HepG2 (cell line): ENCODE results near the gene PEA15. TPM values are rescaled to one million over a fixed set of nuclear protein-coding genes. Genes with fewer than 3 reads are reported as not detected.

ENCODE experiments used
- ATAC-seq: fragments of 200-7000 bp; cut with Tn5 transposase; 3 replicates; pipeline ENCODE4 v1.9.1; 2020; ENCODE audit warnings: mild to moderate bottlenecking, moderate library complexity
- BruUV-seq: library from RNA; stranded (reverse); fragments of 400-500 nt; replicated peaks from 2 replicates; lab custom pipeline; 2021; lab: Mats Ljungman, UMichigan
- CTCF ChIA-PET: fragments of 300-600 bp; formaldehyde crosslinking; extraction: SDS; loops from one replicate; lab custom pipeline; 2021; ENCODE audit warnings: low total read pairs, inconsistent platforms, low intra/inter-chr PET ratio; lab: Yijun Ruan, JAX
- POLR2A ChIA-PET: fragments of 350-600 bp; sonication (Branson Sonifier 250); formaldehyde crosslinking; loops from one replicate; lab custom pipeline; 2020; ENCODE audit warnings: antibody characterized with exemption, inconsistent platforms; lab: Yijun Ruan, JAX
- DNase-seq: peaks from one replicate; pipeline ENCODE4 v3.0.0-alpha.2; 2015; ENCODE audit warnings: low spot score
- FAIRE-seq: peaks from 3 replicates; lab custom pipeline; 2011; peaks lifted over from hg19 to GRCh38; lab: Jason Lieb, UNC
- H2AFZ ChIP-seq: one replicate; pipeline ENCODE4 v1.6.1; 2011; ENCODE audit warnings: low read length, inconsistent platforms
- H3K27ac ChIP-seq: fragments of 300-600 bp; 3 replicates; pipeline ENCODE4 v1.8.0; 2011; ENCODE audit warnings: mixed run types, mild to moderate bottlenecking, mixed read lengths, low read length, inconsistent platforms; ENCODE audit not compliant: insufficient read depth; ENCODE audit errors: extremely low read length
- H3K27me3 ChIP-seq, 2 experiments: fragments of 200-600 bp in 1 of 2; 2 replicates in 1 of 2; 3 replicates in 1 of 2; pipeline versions ENCODE4 v1.6.0 to v1.8.0; 2011; ENCODE audit warnings: low read length in 2 of 2, mild to moderate bottlenecking in 2 of 2, moderate library complexity in 2 of 2, inconsistent platforms in 1 of 2; ENCODE audit not compliant: insufficient read depth in 2 of 2, control insufficient read depth in 1 of 2
- H3K36me3 ChIP-seq, 2 experiments: fragments of 200-600 bp in 1 of 2; replicated peaks in 1 of 2; 2 replicates in 1 of 2; 3 replicates in 1 of 2; pipeline versions ENCODE4 v1.5.1 to v1.8.0; 2011; ENCODE audit warnings: low read length in 2 of 2, inconsistent platforms in 1 of 2; ENCODE audit not compliant: insufficient read depth in 2 of 2, control insufficient read depth in 1 of 2
- H3K4me1 ChIP-seq: 2 replicates; pipeline ENCODE4 v1.5.1; 2012; ENCODE audit warnings: low read length, inconsistent platforms; ENCODE audit not compliant: insufficient read depth
- H3K4me2 ChIP-seq: 2 replicates; pipeline ENCODE4 v1.6.0; 2011; ENCODE audit warnings: low read depth, low read length, inconsistent platforms
- H3K4me3 ChIP-seq, 3 experiments: fragments of 200-600 bp in 1 of 3; sonication (generic), shearing (Covaris generic) in 1 of 3; replicated peaks in 1 of 3; 2 replicates each; pipeline ENCODE4 v1.5.1; 2011 to 2016; ENCODE audit warnings: low read length in 3 of 3, inconsistent platforms in 2 of 3, low read depth in 2 of 3, mild to moderate bottlenecking in 2 of 3, control low read depth in 1 of 3, mixed read lengths in 1 of 3; ENCODE audit not compliant: insufficient read depth in 1 of 3
- H3K79me2 ChIP-seq: one replicate; pipeline ENCODE4 v1.6.1; 2011; ENCODE audit warnings: low read length, inconsistent platforms; ENCODE audit not compliant: insufficient read depth
- H3K9ac ChIP-seq: 2 replicates; pipeline ENCODE4 v1.6.0; 2011; ENCODE audit warnings: mild to moderate bottlenecking, low read depth, low read length, inconsistent platforms; ENCODE audit not compliant: insufficient read depth
- H3K9me3 ChIP-seq: 2 replicates; pipeline ENCODE4 v1.5.1; 2012; ENCODE audit warnings: mild to moderate bottlenecking, low read length
- H4K20me1 ChIP-seq: 2 replicates; pipeline ENCODE4 v1.6.0; 2011; ENCODE audit warnings: inconsistent platforms, mild to moderate bottlenecking, low read length, moderate library complexity; ENCODE audit not compliant: insufficient read depth
- KLF16 ChIP-seq, 2 experiments: sonication (generic) in 1 of 2; formaldehyde crosslinking in 1 of 2; IDR thresholded peaks; 2 replicates each; pipeline versions ENCODE4 v1.6.1 to v1.8.0; 2016 to 2023; ENCODE audit warnings: missing genetic modification reagents in 2 of 2, missing compliant biosample characterization in 1 of 2
- LRRFIP1 ChIP-seq: sonication (generic); formaldehyde crosslinking; conservative IDR thresholded peaks from 2 replicates; pipeline ENCODE4 v1.4.0; 2020; ENCODE audit warnings: missing genetic modification reagents
- NR2F1 ChIP-seq, 2 experiments: fragments of 450-650 bp in 1 of 2; formaldehyde crosslinking in 1 of 2; IDR thresholded peaks; 2 replicates each; pipeline versions ENCODE4 v1.5.0 to v1.6.1; 2016 to 2020; ENCODE audit warnings: mild to moderate bottlenecking in 1 of 2, missing compliant biosample characterization in 1 of 2, missing genetic modification reagents in 1 of 2, moderate library complexity in 1 of 2
- PLRG1 ChIP-seq: fragments of 450-650 bp; conservative IDR thresholded peaks from 2 replicates; pipeline ENCODE4 v1.6.1; 2016
- SMC3 ChIP-seq: IDR thresholded peaks from 2 replicates; pipeline ENCODE4 v1.6.1; 2011; ENCODE audit warnings: low read length, improper control_type of control experiment
- SOX6 ChIP-seq, 2 experiments: fragments of 450-650 bp in 1 of 2; sonication (generic) in 1 of 2; formaldehyde crosslinking in 1 of 2; IDR thresholded peaks; 2 replicates each; pipeline versions ENCODE4 v1.4.0 to v1.6.1; 2017 to 2020; ENCODE audit warnings: antibody characterized with exemption in 1 of 2, mild to moderate bottlenecking in 1 of 2, missing genetic modification reagents in 1 of 2
- TRIM24 ChIP-seq: sonication (generic); formaldehyde crosslinking; IDR thresholded peaks from 2 replicates; pipeline ENCODE4 v1.8.0; 2022; ENCODE audit warnings: mild to moderate bottlenecking, missing genetic modification reagents
- U2AF1 ChIP-seq: fragments of 200-400 bp; formaldehyde crosslinking; optimal IDR thresholded peaks from 2 replicates; pipeline ENCODE3; 2017; ENCODE audit warnings: mild to moderate bottlenecking, low read depth, low read length
- ZNF17 ChIP-seq: sonication (generic); formaldehyde crosslinking; IDR thresholded peaks from 2 replicates; pipeline ENCODE4 v1.5.0; 2020; ENCODE audit warnings: mild to moderate bottlenecking, missing genetic modification reagents
- ZNF207 ChIP-seq: fragments of 450-650 bp; IDR thresholded peaks from 2 replicates; pipeline ENCODE4 v1.6.1; 2016; ENCODE audit warnings: antibody characterized with exemption, borderline replicate concordance
- ZNF225 ChIP-seq: sonication (generic); formaldehyde crosslinking; IDR thresholded peaks from 2 replicates; pipeline ENCODE4 v1.4.0; 2020; ENCODE audit warnings: mild to moderate bottlenecking, missing genetic modification reagents
- ZNF335 ChIP-seq: sonication (generic); formaldehyde crosslinking; IDR thresholded peaks from 2 replicates; pipeline ENCODE4 v1.4.0; 2020; ENCODE audit warnings: missing genetic modification reagents
- ZNF451 ChIP-seq: sonication (generic); formaldehyde crosslinking; IDR thresholded peaks from 2 replicates; pipeline ENCODE4 v1.5.0; 2020; ENCODE audit warnings: mild to moderate bottlenecking, missing genetic modification reagents
- WGBS: methylation state at CpG from one replicate; pipeline ENCODE4 v1.1.6; 2017; ENCODE audit warnings: low lambda C conversion rate; 5-methylcytosine and 5-hydroxymethylcytosine counted together
- in situ Hi-C: cut with HindIII; loops from 2 replicates; pipeline ENCODE4 v1.10.0; 2017; ENCODE audit warnings: low pct_unique_long_range_greater_than_20kb; ENCODE audit not compliant: extremely low pct_ligation_motif_present
- intact Hi-C: fragments of 100-400 bp; cut with micrococcal nuclease; formaldehyde crosslinking; loops from one replicate; pipeline ENCODE4 v1.10.0; 2022; ENCODE audit not compliant: unreplicated experiment
- polyA plus RNA-seq, 8 experiments: library from polyadenylated mRNA; depleted of rRNA in 3 of 8; stranded (reverse) in 7 of 8; unstranded in 1 of 8; fragments of >200 nt; fragmentation: Illumina TruSeq in 4 of 8; extraction: Trizol in 4 of 8; gene quantifications; 2 replicates each; pipeline versions ENCODE4 v1.2.1 to v1.2.3, GENCODE V29; 2011 to 2016; ENCODE audit warnings: low read depth in 4 of 8, missing spikeins in 1 of 8, mixed read lengths in 1 of 8; ENCODE audit not compliant: insufficient read depth in 1 of 8
- total RNA-seq, 5 experiments: library from RNA; depleted of rRNA; stranded (reverse); fragments of >200 nt; fragmentation: Illumina TruSeq; extraction: Trizol; gene quantifications; 2 replicates each; pipeline ENCODE4 v1.2.3, GENCODE V29; 2016; ENCODE audit warnings: low read depth in 1 of 5
- TF ChIP-seq, protein P1 (sequence below): sonication (generic); formaldehyde crosslinking; IDR thresholded peaks from 2 replicates; pipeline ENCODE4 v1.5.0; 2020; ENCODE audit warnings: mild to moderate bottlenecking, missing genetic modification reagents, moderate library complexity
- TF ChIP-seq, protein P2 (sequence below): sonication (generic); formaldehyde crosslinking; IDR thresholded peaks from 2 replicates; pipeline ENCODE4 v1.4.0; 2020; ENCODE audit warnings: missing genetic modification reagents

PEA15 gene
- total and polyA plus RNA-seq, 2 of the 13 experiments (the other 11 are each of a cell fraction or from before 2014, with no cell fraction given), result 12.1 to 35.2 TPM

DNA sequence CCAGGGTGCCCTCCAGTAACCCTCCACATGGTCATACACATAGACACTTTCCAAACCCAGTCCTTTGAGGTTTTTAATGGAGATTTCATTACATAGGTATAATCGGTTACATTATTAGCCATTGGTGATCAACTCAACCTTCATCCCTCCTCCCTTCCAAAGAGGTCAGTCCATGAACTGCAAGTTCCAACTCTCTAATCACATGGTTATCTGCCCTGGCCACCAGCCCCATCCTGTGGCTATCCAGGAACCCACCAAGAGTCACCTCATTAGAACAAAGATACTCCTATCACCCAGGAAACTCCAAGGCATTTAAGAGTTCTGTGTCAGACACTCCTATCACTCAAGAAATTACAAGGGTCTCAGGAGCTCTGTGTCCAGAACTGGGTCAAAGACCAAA, 41.6 kb upstream of the PEA15 start (continued):
- TF ChIP-seq LRRFIP1 (CRISPR knock-in tag) (no peak), ZNF17 (CRISPR knock-in tag) (no peak), ZNF451 (CRISPR knock-in tag) (no peak), U2AF1 (no peak), SOX6 (IDR thresholded peaks at IDR 0.05) (no peak), SOX6 (CRISPR knock-in tag; IDR thresholded peaks at IDR 0.05) (no peak), SMC3 (peak; percentile 55; the same call in 1 of the 2 replicates), KLF16 (CRISPR knock-in tag; IDR thresholded peaks at IDR 0.05) (no peak), TRIM24 (no peak)
- TF ChIP-seq, protein P1, sequence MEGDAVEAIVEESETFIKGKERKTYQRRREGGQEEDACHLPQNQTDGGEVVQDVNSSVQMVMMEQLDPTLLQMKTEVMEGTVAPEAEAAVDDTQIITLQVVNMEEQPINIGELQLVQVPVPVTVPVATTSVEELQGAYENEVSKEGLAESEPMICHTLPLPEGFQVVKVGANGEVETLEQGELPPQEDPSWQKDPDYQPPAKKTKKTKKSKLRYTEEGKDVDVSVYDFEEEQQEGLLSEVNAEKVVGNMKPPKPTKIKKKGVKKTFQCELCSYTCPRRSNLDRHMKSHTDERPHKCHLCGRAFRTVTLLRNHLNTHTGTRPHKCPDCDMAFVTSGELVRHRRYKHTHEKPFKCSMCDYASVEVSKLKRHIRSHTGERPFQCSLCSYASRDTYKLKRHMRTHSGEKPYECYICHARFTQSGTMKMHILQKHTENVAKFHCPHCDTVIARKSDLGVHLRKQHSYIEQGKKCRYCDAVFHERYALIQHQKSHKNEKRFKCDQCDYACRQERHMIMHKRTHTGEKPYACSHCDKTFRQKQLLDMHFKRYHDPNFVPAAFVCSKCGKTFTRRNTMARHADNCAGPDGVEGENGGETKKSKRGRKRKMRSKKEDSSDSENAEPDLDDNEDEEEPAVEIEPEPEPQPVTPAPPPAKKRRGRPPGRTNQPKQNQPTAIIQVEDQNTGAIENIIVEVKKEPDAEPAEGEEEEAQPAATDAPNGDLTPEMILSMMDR (CRISPR knock-in tag), result peak; percentile 56

DNA sequence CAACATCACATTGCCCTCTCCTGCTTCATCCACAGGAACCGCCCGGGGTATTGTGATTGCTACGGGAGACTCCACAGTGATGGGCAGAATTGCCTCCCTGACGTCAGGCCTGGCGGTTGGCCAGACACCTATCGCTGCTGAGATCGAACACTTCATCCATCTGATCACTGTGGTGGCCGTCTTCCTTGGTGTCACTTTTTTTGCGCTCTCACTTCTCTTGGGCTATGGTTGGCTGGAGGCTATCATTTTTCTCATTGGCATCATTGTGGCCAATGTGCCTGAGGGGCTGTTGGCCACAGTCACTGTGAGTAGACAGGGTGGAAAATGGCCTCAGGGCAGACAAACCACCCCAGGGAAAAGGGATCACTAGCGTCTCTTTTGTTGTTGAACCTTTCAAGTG, 41.1 kb upstream of the PEA15 start:
- no peaks in the 10 kb centered on the region for H3K79me2 ChIP-seq
- H3K27ac ChIP-seq, result no peak overlapping the region
- BruUV-seq, result no TSS peak
- H3K36me3 ChIP-seq, result no peaks in the 10 kb centered on the region
- 47% methylated on average over 10 of the region's 10 CpGs for WGBS
- DNase-seq, result no peak
- in situ Hi-C loops, result no loop called here
- H3K4me2 ChIP-seq, result no peak overlapping the region
- peaks cover 0 to 13% of the 10 kb centered on the region in 2 experiments; a peak in 2 of 5 replicates for H3K27me3 ChIP-seq
- FAIRE-seq, result no peak
- intact Hi-C loops, result no loop called here
- CTCF ChIA-PET, result interaction anchor here (1.1 to 2.0 kb wide), 2 partner anchors 56 to 63 kb away, joined by 3 to 15 read pairs; no protein-coding TSS in a partner anchor
- no peak overlapping the region for H3K9ac ChIP-seq
- no peaks in the 10 kb centered on the region for H3K9me3 ChIP-seq
- no peak overlapping the region for H2AFZ ChIP-seq
- no peaks in the 10 kb centered on the region for H4K20me1 ChIP-seq
- no peak overlapping the region for H3K4me3 ChIP-seq
- POLR2A ChIA-PET, result no interaction called here
- ATAC-seq, result no peak
- H3K4me1 ChIP-seq, result peaks cover 36% of the 10 kb centered on the region
- TF ChIP-seq ZNF225 (CRISPR knock-in tag), result no peak
- TF ChIP-seq NR2F1 (CRISPR knock-in tag; IDR thresholded peaks at IDR 0.05), result no peak
- TF ChIP-seq, protein P2, sequence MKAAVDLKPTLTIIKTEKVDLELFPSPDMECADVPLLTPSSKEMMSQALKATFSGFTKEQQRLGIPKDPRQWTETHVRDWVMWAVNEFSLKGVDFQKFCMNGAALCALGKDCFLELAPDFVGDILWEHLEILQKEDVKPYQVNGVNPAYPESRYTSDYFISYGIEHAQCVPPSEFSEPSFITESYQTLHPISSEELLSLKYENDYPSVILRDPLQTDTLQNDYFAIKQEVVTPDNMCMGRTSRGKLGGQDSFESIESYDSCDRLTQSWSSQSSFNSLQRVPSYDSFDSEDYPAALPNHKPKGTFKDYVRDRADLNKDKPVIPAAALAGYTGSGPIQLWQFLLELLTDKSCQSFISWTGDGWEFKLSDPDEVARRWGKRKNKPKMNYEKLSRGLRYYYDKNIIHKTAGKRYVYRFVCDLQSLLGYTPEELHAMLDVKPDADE, result no peak
- TF ChIP-seq ZNF335 (CRISPR knock-in tag), result no peak
- TF ChIP-seq PLRG1, result no peak
- no peak for TF ChIP-seq ZNF207
